ENCODE results near the gene KRT7.

Gene KRT7

DNA sequence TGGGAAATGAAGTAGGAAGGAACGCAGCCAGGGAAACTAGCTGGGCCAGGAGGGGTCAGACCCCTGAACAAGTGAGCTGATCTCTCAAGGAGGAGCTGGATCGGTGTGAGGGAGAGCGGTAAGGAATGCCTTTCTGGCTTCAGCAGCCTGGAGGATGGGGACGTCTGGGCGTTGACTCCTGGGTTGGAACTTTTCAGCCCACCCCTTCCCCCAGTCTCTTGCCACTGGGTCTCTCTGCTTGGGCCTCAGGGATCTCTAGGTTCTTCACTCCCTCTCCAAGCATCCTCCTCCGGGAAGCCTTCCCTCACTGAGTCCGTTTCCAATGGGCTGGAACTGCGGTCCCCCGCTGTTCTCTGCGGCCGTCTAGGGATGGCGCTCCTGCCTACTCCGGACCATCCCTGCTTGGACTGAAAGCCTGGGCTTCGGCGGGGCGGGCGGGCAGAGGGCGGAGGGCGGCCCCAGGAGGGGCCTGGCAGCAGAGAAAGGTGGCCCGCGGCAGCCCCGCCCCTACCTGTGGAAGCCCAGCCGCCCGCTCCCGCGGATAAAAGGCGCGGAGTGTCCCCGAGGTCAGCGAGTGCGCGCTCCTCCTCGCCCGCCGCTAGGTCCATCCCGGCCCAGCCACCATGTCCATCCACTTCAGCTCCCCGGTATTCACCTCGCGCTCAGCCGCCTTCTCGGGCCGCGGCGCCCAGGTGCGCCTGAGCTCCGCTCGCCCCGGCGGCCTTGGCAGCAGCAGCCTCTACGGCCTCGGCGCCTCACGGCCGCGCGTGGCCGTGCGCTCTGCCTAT is at the start of gene KRT7:
TSS of gene KRT7 (plus strand) at position 570 of the 788 bp plus-strand sequence. CDS start at position 624, 54 bp downstream.
- H3K36me3 ChIP-seq (ENCODE audit: insufficient read depth, low read length), result no peaks in the 10 kb centered on the region
- no peaks in the 10 kb centered on the region for H3K9me3 ChIP-seq (ENCODE audit: low read depth, low read length)
- DNase-seq (ENCODE audit: low read depth, low spot score), result no peak
- H3K9ac ChIP-seq (ENCODE audit: insufficient read length), result no peak within 1 kb of the TSS
- TF ChIP-seq FOXP2 (optimal IDR thresholded peaks at IDR 0.05; ENCODE audit: control extremely low read depth, extremely low read length, insufficient read depth) (no peak), EZH2 (IDR thresholded peaks at IDR 0.05) (no peak), POLR2AphosphoS5 (IDR thresholded peaks at IDR 0.05; ENCODE audit: borderline replicate concordance, low read depth, low read length) (no peak)
- no peak within 1 kb of the TSS for H3K4me3 ChIP-seq
- no peak within 1 kb of the TSS for H3K27ac ChIP-seq

DNA sequence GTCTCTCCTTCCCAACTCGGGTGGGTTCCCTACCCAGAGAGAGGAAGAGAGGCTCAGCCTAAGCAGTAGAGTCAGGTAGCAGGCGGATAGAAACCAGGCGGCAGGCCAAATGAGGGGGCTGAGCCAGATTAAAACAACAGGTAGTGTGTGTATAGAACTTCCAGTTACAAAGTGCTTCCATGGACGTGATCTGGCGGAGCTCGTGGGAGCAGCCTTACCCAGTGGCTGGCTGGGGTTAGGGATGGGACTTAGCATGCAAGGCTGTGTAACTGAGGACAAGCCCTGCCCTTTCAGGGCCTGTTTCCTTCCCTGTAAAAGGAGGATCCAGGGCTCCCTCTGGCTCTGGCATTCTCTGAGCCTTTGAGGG is 49.5 kb upstream of the KRT7 start:
- no peak overlapping the region for H3K9ac ChIP-seq (ENCODE audit: insufficient read length)
- H3K36me3 ChIP-seq (ENCODE audit: insufficient read depth, low read length), result no peaks in the 10 kb centered on the region
- TF ChIP-seq FOXP2 (optimal IDR thresholded peaks at IDR 0.05; ENCODE audit: control extremely low read depth, extremely low read length, insufficient read depth) (no peak), EZH2 (IDR thresholded peaks at IDR 0.05) (no peak), POLR2AphosphoS5 (IDR thresholded peaks at IDR 0.05; ENCODE audit: borderline replicate concordance, low read depth, low read length) (no peak)
- no peak for DNase-seq (ENCODE audit: low read depth, low spot score)
- H3K9me3 ChIP-seq (ENCODE audit: low read depth, low read length), result no peaks in the 10 kb centered on the region
- H3K27ac ChIP-seq, result no peak overlapping the region
- H3K4me3 ChIP-seq, result no peak overlapping the region

DNA sequence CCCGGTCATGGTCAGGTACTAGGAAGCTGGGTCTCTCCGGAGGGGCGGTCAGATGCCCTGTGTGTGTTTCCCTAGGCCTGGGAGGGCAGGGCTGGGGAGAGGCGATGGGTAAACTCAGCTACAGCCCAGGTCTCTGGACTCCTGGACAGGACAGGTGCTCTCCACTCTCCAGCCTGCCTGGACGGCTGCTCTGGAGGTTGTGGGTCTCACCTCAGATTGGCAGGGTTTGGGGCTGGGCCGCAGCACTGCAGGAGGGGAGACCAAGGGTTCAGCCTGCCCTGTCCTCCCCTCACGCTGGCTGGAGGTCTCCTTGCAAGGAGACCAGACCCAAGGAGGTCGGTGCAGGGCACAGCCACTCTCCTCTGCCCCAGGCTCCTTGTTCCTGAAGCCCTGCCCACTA is 49.1 kb upstream of the KRT7 start:
- no peak overlapping the region for H3K27ac ChIP-seq
- no peak for DNase-seq (ENCODE audit: low read depth, low spot score)
- TF ChIP-seq FOXP2 (optimal IDR thresholded peaks at IDR 0.05; ENCODE audit: control extremely low read depth, extremely low read length, insufficient read depth) (no peak), POLR2AphosphoS5 (IDR thresholded peaks at IDR 0.05; ENCODE audit: borderline replicate concordance, low read depth, low read length) (no peak), EZH2 (IDR thresholded peaks at IDR 0.05) (no peak)
- no peak overlapping the region for H3K9ac ChIP-seq (ENCODE audit: insufficient read length)
- H3K4me3 ChIP-seq, result no peak overlapping the region
- H3K9me3 ChIP-seq (ENCODE audit: low read depth, low read length), result no peaks in the 10 kb centered on the region
- no peaks in the 10 kb centered on the region for H3K36me3 ChIP-seq (ENCODE audit: insufficient read depth, low read length)

DNA sequence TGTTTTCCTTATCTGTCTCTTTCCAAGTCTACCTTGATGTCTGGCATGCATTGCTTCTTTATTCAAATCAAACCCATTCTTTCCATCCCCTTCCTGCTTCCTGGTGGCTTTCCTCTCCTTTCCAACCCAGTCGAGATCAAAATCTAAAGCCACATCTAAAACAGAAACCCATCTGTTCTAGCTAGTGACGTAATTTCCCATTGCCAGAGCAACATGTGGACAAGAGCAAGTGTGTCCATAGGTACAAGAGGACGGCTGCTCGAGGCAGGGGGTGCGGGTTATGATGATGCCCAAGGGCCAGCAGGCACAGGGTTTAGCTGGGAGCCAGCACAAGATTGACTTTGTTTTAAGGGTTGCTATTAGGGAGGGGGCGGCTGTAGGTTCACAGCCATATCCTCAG is 48.2 kb upstream of the KRT7 start:
- H3K4me3 ChIP-seq, result no peak overlapping the region
- no peak overlapping the region for H3K9ac ChIP-seq (ENCODE audit: insufficient read length)
- no peaks in the 10 kb centered on the region for H3K9me3 ChIP-seq (ENCODE audit: low read depth, low read length)
- H3K27ac ChIP-seq, result no peak overlapping the region
- TF ChIP-seq EZH2 (IDR thresholded peaks at IDR 0.05) (no peak), FOXP2 (optimal IDR thresholded peaks at IDR 0.05; ENCODE audit: control extremely low read depth, extremely low read length, insufficient read depth) (no peak), POLR2AphosphoS5 (IDR thresholded peaks at IDR 0.05; ENCODE audit: borderline replicate concordance, low read depth, low read length) (no peak)
- H3K36me3 ChIP-seq (ENCODE audit: insufficient read depth, low read length), result no peaks in the 10 kb centered on the region
- no peak for DNase-seq (ENCODE audit: low read depth, low spot score)

DNA sequence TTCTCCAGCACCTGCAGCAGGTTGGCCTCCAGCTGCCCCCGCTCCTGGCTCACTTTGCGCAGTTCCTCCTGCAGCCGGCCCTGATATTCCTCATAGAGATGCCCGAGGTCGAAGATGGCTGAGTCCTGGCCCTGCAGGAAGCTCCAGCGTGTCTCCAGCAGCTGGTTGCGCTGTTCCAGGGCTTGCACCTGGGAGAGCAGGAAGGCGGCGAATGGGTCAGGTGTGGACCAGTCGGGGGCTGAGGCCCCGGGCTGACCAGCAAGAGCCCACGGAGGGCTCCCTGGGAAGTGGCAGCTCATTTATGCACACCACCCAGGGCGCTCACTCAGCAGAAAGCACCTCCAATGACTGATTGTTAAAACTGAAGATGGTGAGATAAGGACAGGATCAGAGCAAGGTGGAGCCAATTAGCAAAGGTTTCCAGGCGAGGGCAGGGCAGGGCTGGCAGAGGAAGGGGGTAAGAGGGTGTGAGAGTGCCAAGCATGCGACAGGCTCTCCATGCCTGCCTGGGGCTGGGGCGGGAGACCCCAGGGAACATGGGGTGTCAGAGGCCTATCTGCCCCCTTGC is 47.6 kb upstream of the KRT7 start:
- no peak overlapping the region for H3K4me3 ChIP-seq
- H3K36me3 ChIP-seq (ENCODE audit: insufficient read depth, low read length), result no peaks in the 10 kb centered on the region
- no peak for DNase-seq (ENCODE audit: low read depth, low spot score)
- H3K27ac ChIP-seq, result no peak overlapping the region
- TF ChIP-seq POLR2AphosphoS5 (IDR thresholded peaks at IDR 0.05; ENCODE audit: borderline replicate concordance, low read depth, low read length), result no peak
- no peaks in the 10 kb centered on the region for H3K9me3 ChIP-seq (ENCODE audit: low read depth, low read length)
- H3K9ac ChIP-seq (ENCODE audit: insufficient read length), result no peak overlapping the region

DNA sequence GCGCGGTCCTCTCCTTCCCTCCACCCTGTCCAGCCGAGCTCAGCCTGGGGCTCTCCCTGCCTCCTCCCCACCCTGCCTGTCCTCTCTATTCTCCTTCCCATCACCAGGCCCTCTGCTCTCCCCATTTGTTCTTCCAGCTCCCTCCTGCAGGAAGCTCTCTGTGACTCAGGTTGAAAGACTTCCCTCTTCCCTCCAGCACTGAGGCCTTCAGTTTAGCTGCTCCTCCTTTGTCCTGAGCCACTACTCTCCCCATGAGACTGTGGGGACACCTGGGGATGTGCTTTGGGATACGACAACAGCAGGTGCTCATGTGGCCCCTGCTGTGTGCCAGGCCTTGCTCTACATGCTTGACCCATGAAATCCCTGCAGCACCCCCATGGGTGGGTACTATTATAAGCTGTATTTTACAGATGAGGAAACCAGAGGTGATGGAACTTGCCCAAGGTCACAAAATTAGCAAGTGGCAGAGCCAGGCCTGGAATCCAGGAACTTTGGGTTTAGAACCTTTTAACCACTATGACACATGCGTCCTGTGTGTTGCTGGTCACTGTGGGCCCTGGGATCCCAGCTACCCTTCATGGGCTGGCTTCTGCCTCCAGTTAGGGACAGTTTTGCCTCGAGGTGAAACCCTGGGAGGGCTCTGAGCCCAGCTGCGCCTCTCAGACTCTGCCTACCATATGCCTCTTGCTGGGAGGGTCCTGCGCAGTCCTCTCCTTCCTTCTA is 46.8 kb upstream of the KRT7 start:
- TF ChIP-seq FOXP2 (optimal IDR thresholded peaks at IDR 0.05; ENCODE audit: control extremely low read depth, extremely low read length, insufficient read depth), result no peak
- no peak for TF ChIP-seq EZH2 (IDR thresholded peaks at IDR 0.05)
- TF ChIP-seq POLR2AphosphoS5 (IDR thresholded peaks at IDR 0.05; ENCODE audit: borderline replicate concordance, low read depth, low read length), result no peak
- no peak overlapping the region for H3K4me3 ChIP-seq
- H3K9me3 ChIP-seq (ENCODE audit: low read depth, low read length), result no peaks in the 10 kb centered on the region
- no peak overlapping the region for H3K9ac ChIP-seq (ENCODE audit: insufficient read length)
- H3K36me3 ChIP-seq (ENCODE audit: insufficient read depth, low read length), result no peaks in the 10 kb centered on the region
- H3K27ac ChIP-seq, result no peak overlapping the region
- no peak for DNase-seq (ENCODE audit: low read depth, low spot score)

DNA sequence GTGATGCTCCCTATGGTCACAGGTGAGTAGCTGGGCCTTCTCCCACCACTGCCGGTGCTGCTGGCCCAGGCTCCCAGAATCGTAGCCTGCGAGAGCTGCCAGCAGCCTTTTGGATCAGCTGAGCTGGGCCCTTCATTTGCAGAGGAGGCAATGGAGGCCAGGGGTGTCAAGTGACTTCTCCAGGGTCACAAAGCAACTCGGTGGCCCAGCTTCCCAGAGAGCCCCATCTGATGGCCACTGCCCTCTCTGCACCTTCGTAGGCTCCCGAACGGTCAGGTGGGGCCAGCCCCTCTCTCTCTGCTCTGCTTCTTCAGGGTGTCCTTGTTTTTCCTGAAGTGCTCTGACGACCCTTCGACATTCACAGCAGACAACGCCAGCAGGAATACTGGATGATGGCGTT is 45.8 kb upstream of the KRT7 start:
- Histone ChIP-seq H3K27ac (no peak overlapping the region), H3K9me3 (ENCODE audit: low read depth, low read length) (no peaks in the 10 kb centered on the region)
- TF ChIP-seq FOXP2 (optimal IDR thresholded peaks at IDR 0.05; ENCODE audit: control extremely low read depth, extremely low read length, insufficient read depth) (no peak), POLR2AphosphoS5 (IDR thresholded peaks at IDR 0.05; ENCODE audit: borderline replicate concordance, low read depth, low read length) (no peak), EZH2 (IDR thresholded peaks at IDR 0.05) (no peak)

DNA sequence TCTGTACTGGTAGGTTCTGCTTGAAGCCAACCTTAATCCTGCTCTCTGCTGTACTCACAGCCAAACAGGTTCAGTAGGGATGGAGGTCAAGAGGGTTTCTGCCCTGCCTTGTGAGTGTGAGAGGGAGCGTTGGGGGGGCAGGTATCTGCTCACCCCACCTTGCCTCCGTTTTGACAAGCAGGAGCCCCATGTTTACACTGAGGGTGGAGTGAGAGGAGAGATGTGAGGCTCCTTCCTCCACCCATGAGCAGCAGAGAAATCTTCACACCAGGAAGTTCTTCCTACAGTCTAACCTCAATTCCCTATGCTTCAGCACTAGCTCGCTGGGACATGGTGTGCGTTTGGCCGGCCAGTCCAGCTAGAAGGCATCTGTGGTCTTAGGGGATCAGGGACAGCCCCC is 45.4 kb upstream of the KRT7 start:
- Histone ChIP-seq H3K9me3 (ENCODE audit: low read depth, low read length) (no peaks in the 10 kb centered on the region), H3K4me3 (no peak overlapping the region), H3K27ac (no peak overlapping the region), H3K9ac (ENCODE audit: insufficient read length) (no peak overlapping the region), H3K36me3 (ENCODE audit: insufficient read depth, low read length) (no peaks in the 10 kb centered on the region)
- TF ChIP-seq EZH2 (IDR thresholded peaks at IDR 0.05), result no peak
- no peak for TF ChIP-seq POLR2AphosphoS5 (IDR thresholded peaks at IDR 0.05; ENCODE audit: borderline replicate concordance, low read depth, low read length)
- no peak for TF ChIP-seq FOXP2 (optimal IDR thresholded peaks at IDR 0.05; ENCODE audit: control extremely low read depth, extremely low read length, insufficient read depth)
- DNase-seq (ENCODE audit: low read depth, low spot score), result no peak

More for the DNA sequence above, 45.8 kb upstream of the KRT7 start:
- Histone ChIP-seq H3K9ac (ENCODE audit: insufficient read length) (no peak overlapping the region), H3K36me3 (ENCODE audit: insufficient read depth, low read length) (no peaks in the 10 kb centered on the region), H3K4me3 (no peak overlapping the region)
- DNase-seq (ENCODE audit: low read depth, low spot score), result no peak
